Thymus (tissue), 11 donors: ENCODE measurements around the gene BMP5. TPM values are rescaled to one million over a fixed set of nuclear protein-coding genes. Genes with fewer than 3 reads are reported as not detected.

ENCODE experiments used
- DNase-seq, 9 donors: peaks; one replicate each; pipeline ENCODE4 v3.0.0-alpha.2; 2013; ENCODE audit warnings: low spot score in 9 of 9, low read depth in 6 of 9, missing footprints in 1 of 9
- H3K27ac ChIP-seq, 2 donors: one replicate each; pipeline ENCODE4 v1.5.1; 2013; ENCODE audit warnings: control low read depth in 1 of 2, low read depth in 1 of 2, low read length in 1 of 2, mild to moderate bottlenecking in 1 of 2, moderate library complexity in 1 of 2
- H3K27me3 ChIP-seq, 2 donors: one replicate each; pipeline ENCODE4 v1.5.1; 2013; ENCODE audit warnings: low read length in 1 of 2; ENCODE audit not compliant: control insufficient read depth in 2 of 2, insufficient read depth in 1 of 2
- H3K36me3 ChIP-seq, 2 donors: one replicate each; pipeline ENCODE4 v1.5.1; 2013; ENCODE audit warnings: low read length in 1 of 2, mild to moderate bottlenecking in 1 of 2, moderate library complexity in 1 of 2; ENCODE audit not compliant: control insufficient read depth in 2 of 2, insufficient read depth in 2 of 2
- H3K4me1 ChIP-seq, 2 donors: one replicate each; pipeline ENCODE4 v1.5.1; 2013; ENCODE audit warnings: low read length in 2 of 2; ENCODE audit not compliant: control insufficient read depth in 2 of 2, insufficient read depth in 2 of 2
- H3K4me3 ChIP-seq, 2 donors: one replicate each; pipeline ENCODE4 v1.5.1; 2013; ENCODE audit warnings: low read length in 2 of 2, control low read depth in 1 of 2, mild to moderate bottlenecking in 1 of 2
- H3K9me3 ChIP-seq, 2 donors: one replicate each; pipeline ENCODE4 v1.5.1; 2013; ENCODE audit warnings: low read length in 1 of 2, mild to moderate bottlenecking in 1 of 2; ENCODE audit not compliant: control insufficient read depth in 2 of 2, insufficient read depth in 1 of 2
- WGBS: extraction: QIAGEN DNeasy Blood & Tissue Kit; methylation state at CpG from one replicate; pipeline ENCODE4 v1.1.7; 2013; 5-methylcytosine and 5-hydroxymethylcytosine counted together
- polyA plus RNA-seq: library from polyadenylated mRNA; stranded (reverse); fragments of 200-250 nt; gene quantifications from one replicate; pipeline ENCODE4 v1.2.3, GENCODE V29; 2013
- total RNA-seq: library from RNA; stranded (reverse); fragments of 120-200 nt; gene quantifications from one replicate; pipeline ENCODE4 v1.2.4, GENCODE V29; 2013
- donor health status: healthy.

Gene BMP5
- total and polyA plus RNA-seq, 2 donors, result 0.14 to 0.52 TPM

GRCh38 chr6:55882718-55883569 is 7.6 kb upstream of the BMP5 start:
- Histone ChIP-seq H3K9me3 (no peaks in the 10 kb centered on the region), H3K36me3 (no peaks in the 10 kb centered on the region), H3K27ac (no peak overlapping the region), H3K4me3 (no peak overlapping the region), H3K4me1 (no peaks in the 10 kb centered on the region), H3K27me3 (no peaks in the 10 kb centered on the region)
- 96% methylated on average over 1 of the region's 1 CpG for WGBS
- DNase-seq, result no peak

- Histone ChIP-seq H3K4me1 (no peaks in the 10 kb centered on the region), H3K27me3 (no peaks in the 10 kb centered on the region), H3K4me3 (no peak overlapping the region), H3K36me3 (no peaks in the 10 kb centered on the region), H3K27ac (no peak overlapping the region), H3K9me3 (no peaks in the 10 kb centered on the region)
- no peak for DNase-seq
- 91% methylated on average over 3 of the region's 3 CpGs for WGBS
Measured at GRCh38 chr6:55877283-55877682, 1.9 kb upstream of the BMP5 start.

DNA sequence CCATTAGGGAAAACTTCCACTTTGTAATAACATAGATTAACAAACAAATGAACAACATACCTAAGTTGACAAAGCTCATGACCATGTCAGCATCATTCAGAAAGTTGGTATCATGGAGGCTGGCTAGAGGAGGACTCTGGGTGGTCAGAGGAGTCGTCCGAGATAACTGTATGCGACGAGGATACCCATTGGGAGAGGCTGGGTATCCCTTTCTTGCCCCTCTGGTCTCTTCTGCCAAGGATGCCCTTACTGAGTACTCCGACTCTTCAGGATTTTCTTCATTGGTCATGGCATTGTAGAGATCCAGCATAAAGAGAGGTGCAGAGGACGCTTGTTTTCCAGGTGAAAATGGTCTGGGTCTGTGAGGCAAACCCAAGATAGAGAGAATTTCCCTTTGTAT is 1.1 kb downstream of the BMP5 start:
- H3K27ac ChIP-seq, result no peak overlapping the region

GRCh38 chr6:55872866-55873265 is 2.5 kb downstream of the BMP5 start:
- 93% methylated on average over 3 of the region's 3 CpGs for WGBS
- Histone ChIP-seq H3K36me3 (no peaks in the 10 kb centered on the region), H3K4me3 (no peak overlapping the region), H3K27ac (no peak overlapping the region), H3K27me3 (no peaks in the 10 kb centered on the region), H3K4me1 (no peaks in the 10 kb centered on the region), H3K9me3 (no peaks in the 10 kb centered on the region)
- no peak for DNase-seq

More for the DNA sequence above, 1.1 kb downstream of the BMP5 start:
- 91% methylated on average over 6 of the region's 6 CpGs for WGBS
- H3K4me1 ChIP-seq, result no peaks in the 10 kb centered on the region
- H3K9me3 ChIP-seq, result no peaks in the 10 kb centered on the region
- no peaks in the 10 kb centered on the region for H3K27me3 ChIP-seq
- no peak overlapping the region for H3K4me3 ChIP-seq
- DNase-seq, result no peak
- no peaks in the 10 kb centered on the region for H3K36me3 ChIP-seq

GRCh38 chr6:55870181-55870813 is 5.1 kb downstream of the BMP5 start:
- no peaks in the 10 kb centered on the region for H3K4me1 ChIP-seq
- H3K4me3 ChIP-seq, result no peak overlapping the region
- H3K36me3 ChIP-seq, result no peaks in the 10 kb centered on the region
- no peak overlapping the region for H3K27ac ChIP-seq
- no peak for DNase-seq
- no peaks in the 10 kb centered on the region for H3K9me3 ChIP-seq
- WGBS, result 96% methylated on average over 3 of the region's 3 CpGs
- H3K27me3 ChIP-seq, result no peaks in the 10 kb centered on the region

DNA sequence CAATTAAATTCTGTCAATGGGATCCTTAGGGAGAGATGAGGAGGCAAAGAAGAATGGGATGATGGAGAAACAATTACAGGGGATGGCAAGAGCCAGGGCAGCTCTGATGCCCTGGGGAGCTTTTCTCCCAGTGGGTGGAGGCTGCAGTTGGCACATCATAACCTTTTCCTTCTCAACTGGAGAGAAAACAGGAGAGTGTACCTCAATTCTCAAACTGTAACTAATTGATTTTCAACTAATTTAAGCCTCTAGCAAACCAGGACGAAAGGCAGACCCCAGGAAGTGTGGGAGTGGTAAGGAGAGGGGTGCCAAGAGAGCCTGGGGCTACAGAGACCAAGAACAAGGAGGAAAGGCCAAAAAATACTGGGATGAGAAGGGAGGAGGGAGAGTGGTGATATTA is 5.7 kb downstream of the BMP5 start:
- Histone ChIP-seq H3K9me3 (no peaks in the 10 kb centered on the region), H3K27ac (no peak overlapping the region), H3K4me1 (no peaks in the 10 kb centered on the region), H3K4me3 (no peak overlapping the region), H3K36me3 (no peaks in the 10 kb centered on the region), H3K27me3 (no peaks in the 10 kb centered on the region)
- no peak for DNase-seq
- WGBS, result 44% methylated on average over 1 of the region's 1 CpG

DNA sequence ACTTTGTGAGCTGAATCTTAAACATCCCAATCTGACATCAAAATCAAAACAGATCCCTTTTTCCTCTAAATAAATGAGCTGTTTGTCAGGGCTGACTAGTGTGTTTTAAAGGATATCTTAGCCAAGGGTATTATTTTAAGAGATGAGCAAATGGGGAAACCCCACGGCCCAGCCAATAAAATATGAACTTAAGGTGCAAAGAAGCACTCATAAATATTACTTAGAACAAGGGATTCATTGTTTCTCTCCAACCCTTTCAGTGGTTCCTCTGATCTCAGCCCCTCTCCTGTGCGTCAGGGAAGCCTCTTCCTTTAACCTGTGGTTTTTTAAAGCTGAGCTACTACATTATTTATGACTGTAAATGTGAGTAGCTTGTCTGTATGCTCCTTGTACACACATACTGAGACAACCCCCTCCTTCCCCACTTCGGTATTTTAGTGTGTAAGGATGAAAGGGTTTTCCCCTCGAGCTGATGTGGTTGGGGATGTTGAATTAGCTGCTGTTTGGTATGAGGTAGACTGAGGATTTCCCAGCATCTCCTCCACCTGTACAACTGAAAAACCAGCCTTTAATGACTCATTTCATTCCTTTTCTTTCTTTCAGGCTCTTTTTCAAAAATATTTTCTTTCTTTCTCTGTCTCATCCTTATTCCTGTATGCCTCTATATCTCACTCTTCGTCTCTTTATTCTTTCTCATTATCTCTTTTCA is 6.5 kb downstream of the BMP5 start:
- DNase-seq, result no peak
- H3K9me3 ChIP-seq, result no peaks in the 10 kb centered on the region
- no peaks in the 10 kb centered on the region for H3K4me1 ChIP-seq
- no peaks in the 10 kb centered on the region for H3K27me3 ChIP-seq
- H3K36me3 ChIP-seq, result no peaks in the 10 kb centered on the region
- no peak overlapping the region for H3K27ac ChIP-seq
- H3K4me3 ChIP-seq, result no peak overlapping the region
- WGBS, result 49% methylated on average over 5 of the region's 5 CpGs

- Histone ChIP-seq H3K36me3 (no peaks in the 10 kb centered on the region), H3K4me1 (no peaks in the 10 kb centered on the region), H3K27me3 (no peaks in the 10 kb centered on the region), H3K27ac (no peak overlapping the region), H3K4me3 (no peak overlapping the region), H3K9me3 (no peaks in the 10 kb centered on the region)
- DNase-seq, result no peak
- 55% methylated on average over 1 of the region's 1 CpG for WGBS
Measured at GRCh38 chr6:55868176-55868575, 7.2 kb downstream of the BMP5 start.

DNA sequence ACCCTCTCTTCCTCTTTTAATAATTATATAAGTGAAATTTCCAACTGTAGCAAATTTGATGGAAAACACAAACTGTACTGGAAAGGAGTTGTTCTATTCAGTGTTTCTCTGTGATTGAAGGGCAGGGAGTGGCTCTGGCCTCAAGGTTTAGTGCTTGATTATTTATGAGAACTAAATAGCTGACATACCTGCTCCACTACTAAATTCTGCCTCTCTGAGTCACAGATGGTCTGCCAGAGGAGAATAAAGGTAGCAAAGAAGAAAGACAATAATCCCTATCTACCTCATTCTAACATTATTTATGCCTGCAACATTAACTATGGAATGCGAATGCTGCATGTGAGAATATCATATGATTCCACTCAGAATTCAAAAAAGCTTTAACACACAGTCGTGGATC is 9.3 kb downstream of the BMP5 start:
- H3K9me3 ChIP-seq, result no peaks in the 10 kb centered on the region
- no peak for DNase-seq
- H3K27me3 ChIP-seq, result no peaks in the 10 kb centered on the region
- no peaks in the 10 kb centered on the region for H3K36me3 ChIP-seq
- H3K4me1 ChIP-seq, result no peaks in the 10 kb centered on the region
- no peak overlapping the region for H3K27ac ChIP-seq
- 91% methylated on average over 2 of the region's 2 CpGs for WGBS
- H3K4me3 ChIP-seq, result no peak overlapping the region
